GM21737 (cell line): ENCODE data around the gene SPATA2.
A peak's percentile ranks its signal among the peaks of the same experiment; 100 is the strongest.

Source experiments
- ATAC-seq: cut with Tn5 transposase; IDR thresholded peaks from one replicate; pipeline ENCODE4 v1.9.1; 2021; ENCODE audit warnings: mild to moderate bottlenecking, moderate library complexity; ENCODE audit not compliant: unreplicated experiment

Gene SPATA2

DNA sequence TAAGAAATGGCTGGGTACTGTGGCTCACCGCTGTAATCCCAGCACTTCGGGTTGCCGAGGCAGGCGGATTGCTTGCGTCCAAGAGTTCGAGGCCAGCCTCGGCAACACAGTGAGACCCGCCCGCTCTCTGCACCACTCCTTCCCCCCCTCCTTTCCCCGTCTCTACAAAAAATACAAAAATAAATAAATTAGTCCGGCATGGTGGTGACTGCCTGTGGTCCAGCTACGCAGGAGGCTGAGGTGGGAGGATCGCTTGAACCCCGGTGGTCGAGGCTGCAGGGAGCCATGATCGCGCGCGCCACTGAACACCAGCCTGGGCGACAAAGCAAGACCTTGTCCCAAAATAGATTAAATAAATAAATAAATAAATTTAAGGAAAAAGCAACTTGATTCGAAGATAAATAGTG, 20.4 kb upstream of the SPATA2 start:
- no peak for ATAC-seq

DNA sequence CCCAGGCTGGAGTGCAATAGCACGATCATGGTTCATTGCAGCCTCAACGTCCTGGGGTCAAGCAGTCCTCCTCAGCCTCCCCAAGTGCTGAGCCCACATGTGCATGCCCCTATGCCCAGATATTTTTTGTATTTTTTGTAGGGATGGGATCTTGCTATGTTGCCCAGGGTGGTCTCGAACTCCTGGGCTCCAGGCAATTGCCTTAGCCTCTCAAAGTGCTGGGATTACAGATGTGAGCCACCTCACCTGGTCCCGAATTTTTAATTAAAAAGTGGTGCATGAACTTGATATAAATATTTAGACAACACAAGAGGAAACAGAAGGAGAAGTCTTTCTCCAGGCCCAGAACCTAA, 13.8 kb upstream of the SPATA2 start:
- no peak for ATAC-seq

DNA sequence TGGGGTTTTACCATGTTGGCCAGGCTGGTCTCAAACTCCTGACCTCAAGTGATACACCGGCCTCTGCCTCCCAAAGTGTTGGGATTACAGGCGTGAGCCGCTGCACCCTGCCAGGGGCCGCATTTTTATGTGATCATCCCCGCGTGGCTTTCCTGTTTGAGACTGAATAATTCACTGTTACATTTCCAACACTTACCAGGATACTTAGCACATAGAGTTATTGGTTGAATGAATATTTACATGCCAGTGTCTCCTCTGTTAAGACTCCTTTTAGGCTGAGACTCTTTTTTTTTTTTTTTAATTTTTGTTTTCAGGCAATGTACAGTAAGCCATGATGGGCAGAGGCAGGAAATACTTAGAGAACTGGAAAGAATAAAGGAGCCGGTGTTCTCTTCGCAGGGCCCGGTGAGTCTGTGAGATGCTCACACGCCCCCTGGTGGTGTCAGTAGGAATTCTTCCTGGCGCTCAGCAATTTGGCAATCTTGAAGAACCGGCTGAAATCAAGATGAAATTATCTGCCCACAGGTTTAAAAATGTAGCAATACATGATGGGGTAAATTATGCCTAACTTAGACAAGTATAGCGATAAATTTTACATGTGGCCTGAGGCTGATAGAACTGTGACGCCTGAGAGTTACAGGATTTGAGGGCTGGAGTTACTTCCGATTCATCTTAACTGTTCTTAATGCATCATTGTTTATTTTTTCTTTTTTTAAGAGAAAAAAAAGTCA, 13.2 kb upstream of the SPATA2 start:
- no peak for ATAC-seq

DNA sequence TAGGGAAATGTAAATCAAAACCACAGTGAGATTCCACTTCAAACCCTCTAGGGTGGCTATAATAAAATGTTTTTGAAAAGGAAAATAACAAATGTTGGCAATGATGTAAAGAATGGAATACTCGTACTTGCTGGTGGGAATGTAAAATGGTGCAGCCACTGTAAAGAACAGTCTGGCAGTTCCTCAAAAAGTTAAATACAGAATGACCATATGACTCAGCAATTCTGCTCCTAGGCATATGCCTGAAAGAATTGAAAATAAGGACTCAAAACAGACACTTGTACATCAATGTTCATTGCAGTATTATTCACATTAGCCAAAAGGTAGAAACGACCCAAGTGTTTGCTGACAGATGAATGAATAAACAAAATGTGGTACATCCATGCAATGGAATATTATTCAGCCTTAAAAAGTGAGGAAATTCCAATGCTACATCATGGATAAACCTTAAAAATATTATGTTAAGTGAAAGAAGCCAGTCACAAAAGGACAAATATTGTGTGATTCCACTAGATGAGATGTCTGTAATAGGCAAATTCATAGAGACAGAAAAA, 10.6 kb upstream of the SPATA2 start:
- no peak for ATAC-seq

DNA sequence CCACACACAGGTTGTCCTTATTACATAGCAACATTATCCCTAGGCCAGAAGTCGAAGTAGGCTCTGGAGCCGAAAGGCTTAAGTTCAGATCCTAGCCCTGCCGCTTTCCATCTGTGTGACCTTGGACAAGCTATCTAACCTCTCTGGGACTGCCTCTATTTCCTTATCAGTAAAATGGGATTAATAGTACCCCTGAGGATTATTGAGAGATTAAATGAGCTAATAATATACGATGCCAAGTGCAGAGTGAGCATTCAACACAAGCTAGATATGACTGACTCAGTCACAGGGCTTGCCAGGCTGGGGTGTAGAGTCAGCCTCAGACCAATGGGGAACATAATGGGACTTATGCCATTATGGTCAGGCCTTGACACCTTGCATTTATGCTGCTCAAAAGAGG, 8.9 kb upstream of the SPATA2 start:
- no peak for ATAC-seq

DNA sequence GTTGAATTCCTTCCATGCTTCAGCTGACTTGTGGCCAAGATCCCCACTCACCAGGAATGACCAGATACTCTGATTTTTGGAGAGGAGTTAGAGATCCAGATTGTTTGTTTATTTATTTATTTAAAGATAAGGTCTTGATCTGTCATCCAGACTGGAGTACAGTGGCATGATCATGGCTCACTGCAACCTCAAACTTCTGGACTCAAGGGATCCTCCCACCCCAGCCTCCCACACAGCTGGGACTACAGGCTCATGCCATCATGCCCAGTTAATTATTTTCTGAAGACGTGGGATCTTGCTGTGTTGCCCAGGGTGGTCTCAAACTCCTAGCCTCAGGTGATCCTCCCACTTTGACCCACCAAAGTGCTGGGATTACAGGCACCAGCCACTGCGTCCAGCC, 4.1 kb upstream of the SPATA2 start:
- no peak for ATAC-seq

DNA sequence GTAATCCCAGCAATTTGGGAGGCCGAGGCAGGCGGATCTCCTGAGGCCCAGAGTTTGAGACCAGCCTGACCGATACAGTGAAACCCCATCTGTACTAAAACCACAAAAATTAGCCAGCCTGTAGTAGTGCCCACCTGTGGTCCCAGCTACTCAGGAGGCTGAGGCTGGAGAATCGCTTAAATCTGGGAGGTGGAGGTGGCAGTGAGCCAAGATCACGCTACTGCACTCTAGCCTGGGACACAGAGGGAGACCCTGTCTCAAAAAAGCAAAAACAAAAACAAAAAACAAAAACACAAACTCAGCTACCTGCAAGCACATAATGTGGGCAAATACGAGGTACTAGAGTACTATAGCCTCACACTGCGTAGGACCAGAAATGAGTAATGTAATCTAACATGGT, 3.7 kb upstream of the SPATA2 start:
- no peak for ATAC-seq

DNA sequence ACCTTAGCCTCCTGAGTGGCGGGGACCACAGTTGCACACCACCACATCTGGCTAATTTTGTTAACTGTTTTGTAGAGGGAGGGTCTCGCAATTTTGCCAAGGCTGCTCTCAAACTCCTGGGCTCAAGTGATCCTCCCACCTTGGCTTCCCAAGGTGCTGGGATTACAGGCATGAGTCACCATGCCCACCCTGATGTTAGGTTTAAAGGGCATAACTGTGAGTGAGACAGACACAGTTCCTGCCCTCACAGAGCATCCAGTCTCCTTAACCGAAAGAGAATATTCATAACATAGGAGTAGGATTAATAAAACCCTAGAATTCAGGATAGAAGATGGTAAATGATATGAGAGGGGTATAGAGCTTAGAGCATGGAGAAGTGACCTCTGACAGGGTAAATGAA, 3.1 kb upstream of the SPATA2 start:
- ATAC-seq, result no peak

DNA sequence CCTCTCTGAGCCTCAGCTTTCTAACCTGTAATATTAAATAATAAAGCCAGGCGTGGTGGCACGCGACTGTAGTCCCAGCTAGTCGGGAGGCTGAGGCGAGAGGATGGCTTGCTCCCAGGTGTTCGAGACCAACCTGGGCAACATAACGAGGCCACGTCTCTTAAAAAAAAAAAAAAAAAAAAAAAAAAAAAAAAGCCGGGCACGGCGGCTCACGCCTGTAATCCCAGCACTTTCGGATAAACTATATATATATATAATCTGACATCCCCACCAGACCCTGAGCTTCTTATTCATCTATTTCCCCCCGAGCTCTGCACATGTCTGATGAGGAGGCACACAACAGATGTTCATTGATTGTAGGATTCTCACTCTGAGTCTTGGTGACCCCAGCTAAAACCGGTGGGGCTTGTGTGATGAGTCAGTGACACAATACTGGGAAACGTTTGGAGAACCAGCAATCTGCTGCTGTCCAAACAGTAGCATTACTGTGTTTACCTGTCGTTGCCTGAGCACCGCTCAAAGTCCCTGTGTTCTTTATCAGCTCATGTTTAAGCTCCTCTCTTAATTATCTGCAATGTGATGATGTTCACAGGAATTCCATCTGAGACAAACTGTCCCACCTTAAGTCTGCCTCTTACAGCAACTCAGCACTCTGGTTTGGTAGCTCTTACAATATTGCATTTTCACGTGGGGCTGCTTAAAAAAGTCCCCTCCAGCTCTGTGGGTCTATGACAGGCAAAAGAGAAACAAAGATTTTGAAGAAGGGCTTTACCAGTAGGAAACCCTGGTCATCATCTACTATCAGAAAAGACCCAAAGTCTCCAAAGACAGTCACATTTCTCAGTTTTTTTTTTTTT, 1.0 kb upstream of the SPATA2 start:
- ATAC-seq, result no peak

DNA sequence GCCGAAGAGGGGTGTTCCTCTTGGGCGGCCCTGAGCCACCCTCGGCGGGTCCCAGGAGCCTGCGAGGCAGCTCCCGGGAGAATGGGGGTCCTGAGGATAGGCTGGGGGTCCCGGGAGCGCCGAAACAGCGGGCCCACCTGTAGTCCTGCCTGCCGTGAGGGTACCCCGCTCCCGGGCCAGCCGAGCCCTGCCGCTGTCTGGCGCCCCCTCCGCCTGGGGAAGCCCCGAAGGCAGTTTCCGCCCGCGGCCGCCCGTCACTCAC, 280 bp downstream of the SPATA2 start:
- no peak for ATAC-seq

DNA sequence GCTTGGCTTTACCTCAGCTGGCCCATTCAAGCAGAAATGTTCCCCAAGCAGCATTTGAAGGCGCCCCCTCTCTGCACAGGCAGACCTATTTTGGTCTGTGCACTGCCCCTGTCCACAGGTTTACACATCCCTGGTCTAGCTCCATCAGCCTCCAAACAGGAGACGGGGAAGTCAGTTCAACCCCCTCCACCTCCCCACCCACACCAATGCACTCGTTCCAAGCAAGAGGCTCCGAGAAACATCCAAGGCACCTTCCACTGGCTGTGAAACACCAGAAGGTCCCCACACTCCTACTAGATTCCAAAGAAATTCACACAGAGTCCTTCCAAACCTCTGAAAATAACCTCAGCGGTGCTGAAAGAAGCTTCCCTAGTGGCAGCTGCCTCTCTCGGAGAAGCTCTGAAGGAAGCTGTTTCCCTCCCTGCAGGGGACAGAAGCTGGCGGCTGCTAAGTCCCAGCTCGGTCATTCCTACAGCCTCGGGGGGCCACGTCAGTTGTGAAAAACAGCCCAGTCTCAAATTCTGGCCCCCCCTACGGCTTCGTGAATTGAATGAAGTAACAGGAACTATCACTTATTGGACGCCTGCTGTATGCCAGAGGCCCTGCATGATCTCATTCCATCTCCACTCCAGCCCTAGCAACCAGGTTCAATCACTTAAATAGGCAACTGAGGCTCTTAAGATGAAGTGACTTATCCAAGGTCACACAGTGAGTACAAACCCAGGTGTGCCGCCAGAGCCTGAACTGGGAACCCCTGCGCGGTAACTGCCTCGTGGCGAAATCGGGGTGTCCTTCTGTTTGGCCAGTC, 815 bp downstream of the SPATA2 start:
- ATAC-seq, result peak; percentile 12

DNA sequence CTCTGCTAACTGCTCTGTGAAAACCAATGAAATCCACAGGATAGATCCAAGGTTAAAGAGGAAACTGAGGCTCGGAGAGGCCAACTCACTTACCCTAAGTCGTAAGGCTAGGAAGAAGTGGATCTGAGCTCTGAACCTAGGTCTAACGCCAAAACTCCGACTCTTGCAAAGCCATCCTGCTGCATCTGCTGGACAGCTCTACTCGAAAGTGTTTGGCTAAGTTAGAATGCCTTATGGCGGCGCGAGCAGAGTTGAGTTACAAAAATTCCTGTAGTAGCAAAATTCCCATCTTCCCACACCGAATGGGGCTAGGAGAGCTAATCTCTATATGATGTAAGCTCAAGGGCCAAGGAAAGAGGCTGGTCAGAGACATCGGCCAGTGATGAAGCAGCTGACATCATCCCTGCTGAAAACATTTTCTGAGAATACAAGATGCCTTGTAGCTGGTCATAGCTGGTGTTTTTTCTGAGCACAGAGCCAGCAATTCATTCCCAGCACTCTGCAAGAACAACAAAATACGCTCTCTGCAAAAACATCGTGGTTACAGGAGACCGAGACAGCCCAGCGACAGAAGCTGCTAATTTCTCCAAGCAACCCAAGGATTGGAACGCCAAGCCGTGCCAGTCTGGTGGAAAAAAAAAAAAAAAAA, 1.8 kb downstream of the SPATA2 start:
- no peak for ATAC-seq

DNA sequence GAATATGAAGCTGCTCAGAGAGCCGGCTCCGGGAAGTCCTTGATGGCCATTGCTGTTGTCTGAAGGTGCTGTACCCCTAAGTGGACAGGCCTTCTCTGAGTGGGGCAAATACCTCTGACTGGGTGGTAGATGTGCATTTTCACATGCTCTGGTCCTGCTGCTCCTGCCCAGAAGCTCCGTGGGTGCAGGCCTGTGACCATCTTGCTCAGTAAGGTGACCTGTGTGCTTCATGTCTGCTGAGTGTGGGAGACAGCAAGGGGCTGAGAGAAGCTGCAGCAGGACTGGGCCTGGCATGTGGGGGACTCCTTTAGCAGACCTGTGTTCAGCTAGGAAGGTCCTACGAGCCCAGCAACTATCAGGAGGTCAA, 5.0 kb downstream of the SPATA2 start:
- no peak for ATAC-seq

DNA sequence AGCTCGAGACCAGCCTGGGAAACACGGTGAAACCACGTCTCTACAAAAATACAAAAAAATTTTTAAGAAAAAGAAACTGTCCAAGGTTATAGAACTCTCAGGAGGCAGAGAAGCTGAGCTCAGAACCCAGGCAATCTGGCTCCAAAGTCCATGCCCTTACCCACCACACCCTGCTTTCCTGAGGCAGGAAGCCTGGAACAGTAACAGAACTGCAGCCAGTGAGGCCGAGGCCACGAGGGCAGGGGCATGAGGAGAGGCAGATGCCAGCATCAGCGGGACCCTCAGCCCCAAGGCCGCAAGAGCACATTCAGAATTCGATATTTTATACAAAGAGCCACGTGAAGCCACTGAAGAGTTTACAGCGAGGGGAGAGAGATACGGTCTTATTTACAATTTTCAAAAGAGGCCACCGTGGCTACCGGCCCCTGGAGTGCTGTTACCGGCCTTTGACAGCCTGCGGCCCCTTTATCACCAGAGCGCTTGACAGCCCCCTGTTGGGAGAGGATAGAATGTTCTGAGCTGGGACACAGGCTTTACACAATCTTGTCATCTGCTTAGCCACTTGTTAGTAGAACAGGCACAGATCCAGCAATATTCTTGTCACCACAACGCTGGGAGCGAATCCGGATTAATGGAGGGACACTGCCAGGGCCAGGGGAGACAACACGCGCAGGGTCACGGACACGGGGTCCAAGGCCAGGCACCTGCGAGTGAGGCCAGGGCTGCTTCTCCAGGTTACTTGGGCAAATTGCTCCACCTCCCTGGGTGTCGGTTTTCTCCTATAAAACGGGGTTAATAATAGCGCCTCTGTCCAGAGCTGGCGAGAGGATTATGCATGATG, 5.6 kb downstream of the SPATA2 start:
- ATAC-seq, result no peak

DNA sequence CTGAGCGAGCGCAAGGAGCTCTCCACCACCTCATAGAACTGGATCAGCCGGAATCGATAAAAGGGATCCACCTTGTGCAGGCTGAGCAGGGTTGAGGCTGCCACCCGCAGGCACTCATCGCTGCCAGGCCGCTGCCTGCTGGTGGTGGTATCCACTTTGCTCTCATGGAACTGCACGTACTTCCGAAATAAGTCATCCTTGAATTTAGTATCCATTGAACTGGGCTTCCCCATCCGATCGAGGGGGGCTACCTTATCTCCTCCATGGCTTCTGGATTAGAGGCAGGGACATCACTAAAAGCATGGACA, 7.1 kb downstream of the SPATA2 start:
- no peak for ATAC-seq

DNA sequence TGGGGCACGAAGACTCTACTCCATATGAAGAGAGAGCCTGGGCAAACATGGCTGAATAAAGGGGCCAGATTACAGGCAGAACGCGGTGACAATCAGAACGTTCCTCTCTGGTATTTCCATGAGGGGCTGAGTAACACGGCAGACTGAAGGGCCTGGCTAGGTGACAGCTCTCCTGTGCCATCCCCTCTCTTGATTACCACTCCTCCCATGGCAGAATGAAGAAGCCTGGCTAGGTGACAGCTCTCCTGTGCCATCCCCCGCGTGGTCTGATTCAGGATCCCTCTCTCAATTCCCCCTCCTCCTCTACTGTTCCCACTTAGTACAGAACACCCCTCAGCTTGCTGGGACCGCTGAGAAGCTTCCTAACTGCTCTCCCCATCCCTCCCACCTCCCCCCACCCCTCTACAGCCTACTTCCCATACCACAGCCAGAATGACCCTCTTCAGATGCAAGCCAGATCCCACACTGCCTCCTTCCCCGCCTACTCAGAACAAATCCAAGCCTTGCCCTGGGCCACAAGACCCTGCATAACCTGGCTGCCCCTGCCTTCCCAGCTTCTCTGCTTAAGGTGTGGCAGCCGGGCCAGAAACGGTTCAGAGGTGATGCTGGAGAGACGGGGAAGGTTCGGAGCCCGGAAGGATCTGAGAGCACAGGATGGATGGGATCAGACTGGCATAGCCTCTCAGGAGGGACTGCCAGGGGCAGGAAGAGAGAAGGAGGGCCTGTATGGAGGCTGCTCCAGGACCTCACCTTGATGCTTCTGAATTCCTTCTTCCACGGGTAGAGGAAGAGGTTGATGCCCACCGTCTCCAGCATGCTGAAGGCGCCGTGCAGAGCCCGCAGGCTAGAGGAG, 7.7 kb downstream of the SPATA2 start:
- no peak for ATAC-seq

DNA sequence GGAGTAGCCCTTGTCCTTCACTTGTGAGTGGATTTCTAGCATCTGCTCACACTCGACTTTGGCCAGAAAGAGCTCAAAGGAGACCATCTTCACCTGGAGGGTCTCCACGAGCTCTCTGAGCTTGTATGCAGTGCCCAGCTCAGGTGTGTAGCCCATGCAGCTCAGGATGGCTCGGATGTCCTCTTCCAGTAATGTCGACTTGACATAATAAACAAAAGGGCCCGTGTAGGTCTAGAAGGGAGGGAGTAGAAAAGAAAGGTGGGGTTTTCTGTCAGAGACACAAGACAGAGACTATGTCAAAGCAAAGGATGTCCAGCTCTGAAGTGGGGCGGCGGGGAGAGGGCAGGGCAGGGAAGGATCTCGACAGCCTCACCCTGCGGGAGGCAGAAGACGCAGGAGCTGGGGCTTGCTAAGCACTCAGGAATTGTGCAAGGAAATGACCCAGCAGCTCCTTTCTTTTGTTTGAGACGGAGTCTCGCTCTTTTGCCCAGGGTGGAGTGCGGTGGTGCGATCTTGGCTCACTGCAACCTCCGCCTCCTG, 8.6 kb downstream of the SPATA2 start:
- ATAC-seq, result no peak

DNA sequence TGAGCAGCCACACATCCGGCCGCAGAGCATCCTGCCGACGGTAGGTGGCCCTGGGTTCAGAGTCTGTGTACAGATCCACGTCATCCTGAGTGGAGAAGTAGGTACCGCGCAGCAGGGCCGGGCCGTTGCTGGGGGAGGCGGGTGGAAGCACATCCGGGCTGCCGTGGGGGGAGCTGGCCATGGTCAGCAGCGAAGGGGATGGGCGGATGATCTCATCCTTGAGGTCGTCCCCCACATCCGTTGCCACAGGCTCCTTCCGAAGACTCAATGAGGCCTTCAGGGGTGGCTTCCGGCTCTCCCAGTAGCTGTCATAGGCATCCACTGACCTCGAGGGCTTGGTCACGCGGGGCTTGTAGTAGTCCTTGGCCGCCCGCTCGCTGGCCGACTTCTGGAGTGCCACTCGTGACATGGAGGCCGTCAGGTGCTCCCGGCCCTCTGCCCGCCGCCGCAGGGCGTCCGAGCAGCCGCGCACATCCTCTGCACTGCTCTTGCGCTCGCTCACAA, 9.2 kb downstream of the SPATA2 start:
- no peak for ATAC-seq

DNA sequence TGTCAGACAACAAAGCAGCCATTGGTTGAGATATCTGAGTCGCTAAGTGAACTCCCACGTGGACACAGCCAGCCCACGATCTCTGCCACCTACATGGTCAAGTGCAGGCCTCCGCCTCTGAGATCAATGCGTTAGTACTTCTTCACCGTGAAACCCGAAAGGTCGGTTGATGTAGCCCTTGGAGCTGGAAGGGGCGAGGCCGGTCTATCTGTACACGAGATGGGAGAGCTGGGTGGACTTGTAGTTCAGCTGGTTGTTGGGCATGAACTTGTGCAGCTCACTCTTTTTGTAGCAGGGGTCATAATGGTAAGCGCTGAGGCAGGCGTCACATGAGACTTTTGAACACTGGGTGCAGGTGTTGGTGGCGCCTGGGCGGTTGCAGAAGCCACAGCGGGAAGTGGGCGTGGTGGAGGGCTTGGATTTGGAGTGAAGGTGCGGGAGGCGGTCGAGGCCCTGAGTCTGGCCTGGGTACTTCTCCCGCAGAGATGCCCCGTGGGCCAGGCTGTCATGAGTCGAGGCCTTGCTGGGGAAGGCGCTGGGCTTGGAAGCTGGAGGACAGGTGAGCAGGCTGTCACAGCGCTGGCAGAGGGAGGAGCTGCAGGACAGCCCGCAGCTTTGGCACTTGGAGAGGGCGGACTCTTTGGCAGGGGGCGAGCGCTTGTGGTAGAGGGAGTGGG, 9.8 kb downstream of the SPATA2 start:
- no peak for ATAC-seq
